Loucy (cell line): Measurements from ENCODE around the gene FYB2.

Source experiments
- H2AFZ ChIP-seq: fragments of 200-600 bp; sonication (generic); 2 replicates; pipeline ENCODE4 v1.6.0; 2016; ENCODE audit warnings: antibody characterized with exemption, mild to moderate bottlenecking, low read length, moderate library complexity
- H3F3A ChIP-seq: fragments of 200-600 bp; 2 replicates; pipeline ENCODE4 v1.6.0; 2016; ENCODE audit warnings: antibody characterized with exemption, low read depth, mild to moderate bottlenecking
- H3K27me3 ChIP-seq: fragments of 200-600 bp; sonication (generic); 2 replicates; pipeline ENCODE4 v1.6.1; 2014; ENCODE audit warnings: low read length, mild to moderate bottlenecking; ENCODE audit not compliant: insufficient read depth, poor library complexity, severe bottlenecking
- H3K36me3 ChIP-seq: fragments of 200-600 bp; sonication (generic); 2 replicates; pipeline ENCODE4 v1.6.1; 2016; ENCODE audit warnings: low read length; ENCODE audit not compliant: insufficient read depth
- H3K4me1 ChIP-seq: fragments of 200-600 bp; sonication (generic); 2 replicates; pipeline ENCODE4 v1.5.1; 2014; ENCODE audit warnings: low read length, mild to moderate bottlenecking; ENCODE audit not compliant: insufficient read depth, poor library complexity, severe bottlenecking
- H3K4me2 ChIP-seq: fragments of 200-600 bp; sonication (generic); 2 replicates; pipeline ENCODE4 v1.6.0; 2014; ENCODE audit warnings: antibody characterized with exemption, low read length, low read depth, mild to moderate bottlenecking; ENCODE audit not compliant: poor library complexity, severe bottlenecking
- H3K4me3 ChIP-seq: fragments of 200-600 bp; sonication (generic); 2 replicates; pipeline ENCODE4 v1.5.1; 2014; ENCODE audit warnings: low read length, mild to moderate bottlenecking, mixed read lengths; ENCODE audit not compliant: poor library complexity, severe bottlenecking
- H3K79me2 ChIP-seq: fragments of 200-600 bp; sonication (generic); 2 replicates; pipeline ENCODE4 v1.6.1; 2014; ENCODE audit warnings: low read length; ENCODE audit not compliant: insufficient read depth
- H3K9ac ChIP-seq: fragments of 200-600 bp; sonication (generic); 2 replicates; pipeline ENCODE4 v1.6.0; 2014; ENCODE audit warnings: mild to moderate bottlenecking, low read depth, low read length, moderate library complexity; ENCODE audit not compliant: poor library complexity, severe bottlenecking
- H3K9me2 ChIP-seq: fragments of 200-600 bp; sonication (generic); replicated peaks from 2 replicates; pipeline ENCODE4 v1.6.1; 2016; ENCODE audit warnings: low read depth, low read length, mixed read lengths
- H3K9me3 ChIP-seq: fragments of 200-600 bp; sonication (generic); 2 replicates; pipeline ENCODE4 v1.6.1; 2014; ENCODE audit warnings: mild to moderate bottlenecking, antibody characterized with exemption, low read length, low read depth; ENCODE audit not compliant: insufficient read depth
- H4K20me1 ChIP-seq: fragments of 200-600 bp; sonication (generic); 2 replicates; pipeline ENCODE4 v1.6.0; 2014; ENCODE audit warnings: antibody characterized with exemption, low read length, mild to moderate bottlenecking; ENCODE audit not compliant: insufficient read depth, poor library complexity, severe bottlenecking
- CTCF ChIP-seq: fragments of 200-600 bp; sonication (generic); conservative IDR thresholded peaks from 2 replicates; pipeline ENCODE4 v1.5.1; 2014; ENCODE audit warnings: mild to moderate bottlenecking, antibody characterized with exemption, low read length
- EZH2phosphoT487 ChIP-seq: fragments of 200-600 bp; IDR thresholded peaks from 2 replicates; pipeline ENCODE4 v1.6.1; 2018; ENCODE audit warnings: antibody characterized with exemption, mild to moderate bottlenecking, moderate library complexity, borderline replicate concordance

FYB2 gene

GRCh38 chr1:56830052-56830451 is 10.8 kb upstream of the FYB2 start:
- TF ChIP-seq EZH2phosphoT487 (no peak), CTCF (no peak)
- no peak overlapping the region for H3K4me3 ChIP-seq
- no peak overlapping the region for H3K4me2 ChIP-seq

GRCh38 chr1:56827711-56828110 is 8.5 kb upstream of the FYB2 start:
- no peak for TF ChIP-seq EZH2phosphoT487
- no peak for TF ChIP-seq CTCF
- no peak overlapping the region for H3K4me2 ChIP-seq
- H3F3A ChIP-seq = no peaks in the 10 kb centered on the region
- H2AFZ ChIP-seq = no peak overlapping the region
- H3K4me3 ChIP-seq = no peak overlapping the region
- H3K27me3 ChIP-seq = no peaks in the 10 kb centered on the region
- no peak overlapping the region for H3K9ac ChIP-seq
- H3K36me3 ChIP-seq = no peaks in the 10 kb centered on the region
- no peaks in the 10 kb centered on the region for H3K9me3 ChIP-seq
- no peaks in the 10 kb centered on the region for H3K9me2 ChIP-seq
- H3K4me1 ChIP-seq = no peaks in the 10 kb centered on the region
- H3K79me2 ChIP-seq = no peaks in the 10 kb centered on the region
- no peaks in the 10 kb centered on the region for H4K20me1 ChIP-seq

More at GRCh38 chr1:56830052-56830451, 10.8 kb upstream of the FYB2 start:
- H4K20me1 ChIP-seq = no peaks in the 10 kb centered on the region
- no peaks in the 10 kb centered on the region for H3F3A ChIP-seq
- H3K79me2 ChIP-seq = no peaks in the 10 kb centered on the region
- no peaks in the 10 kb centered on the region for H3K9me3 ChIP-seq
- H2AFZ ChIP-seq = no peak overlapping the region
- no peaks in the 10 kb centered on the region for H3K27me3 ChIP-seq
- H3K9ac ChIP-seq = no peak overlapping the region
- H3K4me1 ChIP-seq = no peaks in the 10 kb centered on the region
- H3K9me2 ChIP-seq = no peaks in the 10 kb centered on the region
- H3K36me3 ChIP-seq = no peaks in the 10 kb centered on the region

GRCh38 chr1:56825436-56825835 is 6.2 kb upstream of the FYB2 start:
- no peaks in the 10 kb centered on the region for H3K9me3 ChIP-seq
- no peak overlapping the region for H3K4me3 ChIP-seq
- H3K27me3 ChIP-seq = no peaks in the 10 kb centered on the region
- no peaks in the 10 kb centered on the region for H4K20me1 ChIP-seq
- H3K4me1 ChIP-seq = no peaks in the 10 kb centered on the region
- H2AFZ ChIP-seq = no peak overlapping the region
- TF ChIP-seq CTCF (no peak), EZH2phosphoT487 (no peak)
- H3F3A ChIP-seq = no peaks in the 10 kb centered on the region
- no peaks in the 10 kb centered on the region for H3K36me3 ChIP-seq
- H3K9me2 ChIP-seq = no peaks in the 10 kb centered on the region
- H3K9ac ChIP-seq = no peak overlapping the region
- no peaks in the 10 kb centered on the region for H3K79me2 ChIP-seq
- H3K4me2 ChIP-seq = no peak overlapping the region
